NCI-H1436 (cell line): Measurements from ENCODE around the gene ONECUT2.
"Not testable (repeated sequence)": the region's sequence is repeated elsewhere in the genome, so short reads cannot be mapped to it uniquely, and the experiment has no call there.

ENCODE experiments used
- DNase-seq: peaks from one replicate; lab custom pipeline; 2025; lab: John Stamatoyannopoulos, UW

Gene ONECUT2

GRCh38 chr18:57446322-57446721 is 11.1 kb downstream of the ONECUT2 start:
- DNase-seq, result peak; percentile 37

- no peak for DNase-seq
These were observed 12.0 kb downstream of the ONECUT2 start for GRCh38 chr18:57447154-57447621.

GRCh38 chr18:57455576-57456129 is 20.5 kb downstream of the ONECUT2 start:
- no peak for DNase-seq

- no peak for DNase-seq
These were observed 26.6 kb downstream of the ONECUT2 start for GRCh38 chr18:57461652-57462269.

- no peak for DNase-seq
These were observed 31.1 kb downstream of the ONECUT2 start for GRCh38 chr18:57466307-57466706.

GRCh38 chr18:57466745-57467409 is 31.7 kb downstream of the ONECUT2 start:
- no peak for DNase-seq

GRCh38 chr18:57469884-57470283 is 34.7 kb downstream of the ONECUT2 start:
- DNase-seq, result no peak

GRCh38 chr18:57475408-57475807 is 40.2 kb downstream of the ONECUT2 start:
- no peak for DNase-seq

- no peak for DNase-seq
These were observed 40.7 kb downstream of the ONECUT2 start for GRCh38 chr18:57475903-57476302.

GRCh38 chr18:57480733-57481132 is 45.6 kb downstream of the ONECUT2 start:
- DNase-seq, result no peak

- no peak for DNase-seq
These were observed 62.5 kb downstream of the ONECUT2 start for GRCh38 chr18:57497372-57498294.

GRCh38 chr18:57498682-57499256 is 63.6 kb downstream of the ONECUT2 start:
- no peak for DNase-seq

GRCh38 chr18:57502624-57503023 is 67.5 kb downstream of the ONECUT2 start:
- no peak for DNase-seq

GRCh38 chr18:57505231-57505630 is 70.1 kb downstream of the ONECUT2 start:
- DNase-seq, result no peak

GRCh38 chr18:57516056-57516455 is 80.9 kb downstream of the ONECUT2 start:
- DNase-seq, result no peak

- DNase-seq, result no peak
These were observed 83.4 kb downstream of the ONECUT2 start for GRCh38 chr18:57518533-57518932.

GRCh38 chr18:57519668-57520424 is 84.7 kb downstream of the ONECUT2 start:
- DNase-seq, result no peak

- DNase-seq, result not testable (repeated sequence)
These were observed 87.2 kb downstream of the ONECUT2 start for GRCh38 chr18:57522348-57522747.

GRCh38 chr18:57523171-57523956 is 88.2 kb downstream of the ONECUT2 start:
- DNase-seq, result no peak

GRCh38 chr18:57527556-57528229 is 92.5 kb downstream of the ONECUT2 start:
- DNase-seq, result no peak
